ENCODE data around the gene CELF2.

The CELF2 gene

DNA sequence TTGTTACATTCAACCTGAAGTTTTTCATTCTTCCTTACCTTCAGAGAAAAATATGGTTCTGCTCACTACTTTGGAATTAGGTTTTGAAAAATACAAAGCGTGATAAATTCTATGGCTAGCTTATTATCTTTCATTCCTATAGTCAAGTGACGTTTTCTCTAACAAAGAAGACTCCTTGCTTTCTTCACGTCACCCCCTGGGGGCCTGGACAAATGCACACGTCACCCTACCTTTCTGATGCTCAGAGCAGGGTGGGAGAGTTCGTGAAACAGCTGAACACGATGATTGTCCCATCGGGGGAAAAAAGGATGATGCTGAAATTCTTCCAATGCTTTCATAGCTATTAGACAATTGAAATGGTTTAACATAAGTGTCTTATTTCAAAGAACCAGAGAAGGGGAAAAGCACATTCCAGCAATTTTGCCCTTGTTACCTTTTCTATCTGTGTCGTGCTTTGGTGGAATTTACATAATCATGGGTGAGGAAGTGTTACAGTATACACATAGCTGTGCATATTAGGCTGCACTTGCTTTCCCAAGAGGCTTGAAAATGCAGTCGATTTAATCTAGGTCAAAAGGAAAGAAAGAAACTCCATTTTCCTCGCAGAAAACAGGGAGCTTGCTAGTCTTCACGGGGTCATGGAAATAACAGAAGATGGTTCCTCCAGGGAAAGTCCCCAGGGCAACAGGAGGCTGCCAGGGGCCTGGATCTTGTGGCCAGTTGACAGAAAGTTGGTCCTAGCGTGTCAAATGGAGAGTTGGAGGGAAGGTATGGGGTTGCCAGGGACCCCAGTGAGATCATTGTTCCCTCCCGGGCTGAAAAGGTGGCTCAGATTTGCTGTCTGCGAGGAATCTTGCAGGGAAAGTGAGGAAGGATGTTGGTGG is 189.2 kb downstream of the CELF2 start:
- no peak for DNase-seq

DNA sequence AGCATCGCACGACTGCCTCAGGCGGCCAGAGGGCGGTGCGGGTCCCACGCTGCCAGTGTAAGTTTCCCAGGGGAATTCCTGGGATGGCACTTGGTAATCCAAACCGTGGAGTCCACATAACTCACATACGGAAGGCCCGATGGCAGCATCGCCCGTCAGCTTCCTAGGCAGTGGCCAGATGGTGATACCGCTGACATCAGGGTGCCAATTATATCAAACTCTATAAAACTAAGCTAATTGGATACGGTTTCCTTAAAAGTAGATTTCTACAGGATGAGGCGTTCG is 189.8 kb downstream of the CELF2 start:
- no peak for DNase-seq

- DNase-seq: no peak
Measured at GRCh38 chr10:11208243-11208642, 190.6 kb downstream of the CELF2 start.

GRCh38 chr10:11208908-11209829 is 191.5 kb downstream of the CELF2 start:
- DNase-seq: no peak

- no peak for DNase-seq
Measured at GRCh38 chr10:11209830-11210181, 192.1 kb downstream of the CELF2 start.

DNA sequence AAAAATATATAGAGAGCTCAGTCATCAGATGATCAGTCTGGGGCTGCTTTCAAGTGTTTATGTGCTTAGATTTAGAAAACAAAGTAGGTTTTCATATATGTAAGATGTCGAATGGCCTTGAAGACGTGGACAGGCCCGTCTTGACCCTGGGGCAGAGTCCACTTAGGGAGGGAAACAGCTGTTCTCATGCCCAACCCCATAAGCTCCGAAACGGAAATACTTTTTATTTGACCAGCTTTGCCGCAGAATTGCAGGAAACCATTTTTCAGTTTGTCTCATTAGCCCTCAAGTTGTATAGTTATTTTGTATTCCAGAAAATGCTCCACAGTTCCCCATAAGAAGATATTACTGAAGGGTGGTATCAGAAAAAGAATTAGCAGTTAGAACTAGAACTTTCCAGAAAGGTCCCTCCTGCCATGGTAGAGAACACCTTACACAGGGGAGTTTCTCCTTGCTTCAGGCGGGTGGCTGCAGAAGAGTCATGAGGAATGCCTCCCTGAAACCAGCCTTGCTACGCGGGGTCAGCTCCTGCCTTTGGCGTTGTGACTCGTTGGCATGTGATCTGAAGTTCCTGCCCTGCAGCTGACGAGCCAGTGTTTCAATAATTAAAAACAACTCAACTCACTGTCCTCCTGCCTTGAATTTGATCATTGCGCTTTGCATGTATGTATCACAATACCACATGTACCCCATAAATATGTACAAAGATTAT is 192.7 kb downstream of the CELF2 start:
- DNase-seq: no peak

GRCh38 chr10:11212288-11213085 is 194.8 kb downstream of the CELF2 start:
- DNase-seq: no peak

DNA sequence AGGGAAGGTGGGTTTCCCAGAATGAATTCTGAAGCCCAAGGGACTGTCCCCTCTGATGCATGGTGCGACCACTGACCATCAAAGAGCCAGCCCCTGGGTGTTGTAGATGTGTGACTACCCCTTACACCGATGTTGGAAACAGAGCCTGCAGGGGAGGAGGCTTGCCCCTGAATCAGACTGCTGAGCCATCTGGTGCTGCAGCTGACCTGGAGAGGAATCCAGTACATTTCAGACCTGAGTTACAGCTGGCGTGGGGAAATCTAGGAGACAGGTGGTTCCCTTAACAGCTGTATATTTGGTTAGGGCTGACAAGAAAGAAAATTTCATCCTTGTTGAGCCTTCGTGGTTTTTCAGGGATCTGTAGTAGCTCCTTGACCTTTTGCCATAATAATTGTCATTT is 195.5 kb downstream of the CELF2 start:
- no peak for DNase-seq

DNA sequence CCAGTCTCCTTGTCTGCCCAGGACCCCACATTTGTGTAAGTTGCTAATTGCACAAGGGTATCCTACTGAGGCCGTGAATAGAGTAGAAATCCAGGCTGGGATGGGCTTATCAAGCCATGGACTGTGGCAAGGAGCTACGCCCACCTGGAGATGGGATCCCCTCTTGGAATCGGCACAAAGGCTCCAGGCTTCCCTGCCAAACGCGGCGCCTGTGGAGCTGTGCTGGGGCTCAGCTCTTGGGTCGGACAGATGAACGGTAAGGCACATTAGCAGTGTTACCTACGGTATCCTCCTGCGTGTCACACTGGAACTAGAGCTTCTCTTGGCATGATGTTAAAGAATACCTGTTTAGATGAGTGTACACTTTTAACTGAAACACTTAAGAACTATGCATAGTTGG is 196.7 kb downstream of the CELF2 start:
- no peak for DNase-seq

GRCh38 chr10:11215471-11215870 is 197.8 kb downstream of the CELF2 start:
- no peak for DNase-seq

GRCh38 chr10:11217521-11217920 is 199.8 kb downstream of the CELF2 start:
- no peak for DNase-seq

GRCh38 chr10:11218395-11218794 is 200.7 kb downstream of the CELF2 start:
- DNase-seq: no peak

DNA sequence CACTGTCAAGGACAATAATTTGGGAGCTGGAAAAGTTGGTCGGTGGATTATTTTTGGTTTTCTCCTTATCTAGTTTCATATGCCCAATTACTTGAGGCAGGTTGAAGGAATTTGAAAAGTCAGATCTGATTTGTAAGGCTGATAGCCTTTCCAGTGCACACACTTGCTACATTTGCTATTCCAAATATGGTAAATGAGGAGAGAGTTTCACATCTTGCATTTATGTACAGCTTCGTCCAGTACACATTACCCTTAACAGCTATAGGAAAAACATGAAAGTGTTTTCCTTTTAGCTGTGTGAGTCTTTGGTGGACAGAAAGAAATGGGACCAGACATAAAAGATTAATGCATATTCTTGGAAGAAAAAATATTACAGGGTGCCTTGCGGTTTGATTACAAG is 201.8 kb downstream of the CELF2 start:
- DNase-seq: no peak

GRCh38 chr10:11223081-11223480 is 205.4 kb downstream of the CELF2 start:
- DNase-seq: no peak

DNA sequence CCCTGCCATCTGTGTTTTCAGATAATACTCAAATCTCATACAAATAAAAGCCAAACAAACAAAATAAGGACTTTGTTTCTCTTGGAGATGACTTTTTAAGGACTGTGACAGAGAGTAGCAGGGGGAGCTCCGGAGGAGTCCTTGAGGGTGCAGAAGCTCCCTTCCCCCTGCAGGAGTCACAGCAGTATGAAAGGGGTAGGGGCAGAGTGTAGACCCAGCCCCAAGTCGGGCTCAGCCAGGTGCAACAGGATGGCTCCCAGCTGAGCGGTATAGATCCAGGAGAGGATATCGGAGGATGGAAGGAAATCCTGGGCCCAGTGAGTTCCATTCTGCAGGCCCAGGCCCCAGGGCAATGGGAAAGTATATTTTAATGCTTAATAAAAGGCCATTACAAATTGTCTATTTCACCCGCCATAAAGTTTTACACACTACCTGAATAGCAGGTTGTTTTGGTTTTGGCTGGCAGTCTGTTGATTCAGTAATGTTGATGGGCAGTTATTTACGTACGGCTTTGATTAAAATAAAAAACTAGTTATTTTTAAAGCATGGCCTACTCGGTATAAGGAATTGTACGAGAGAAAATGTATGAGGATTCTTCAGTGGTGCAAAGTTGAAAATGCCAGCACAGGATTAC is 206.0 kb downstream of the CELF2 start:
- no peak for DNase-seq

DNA sequence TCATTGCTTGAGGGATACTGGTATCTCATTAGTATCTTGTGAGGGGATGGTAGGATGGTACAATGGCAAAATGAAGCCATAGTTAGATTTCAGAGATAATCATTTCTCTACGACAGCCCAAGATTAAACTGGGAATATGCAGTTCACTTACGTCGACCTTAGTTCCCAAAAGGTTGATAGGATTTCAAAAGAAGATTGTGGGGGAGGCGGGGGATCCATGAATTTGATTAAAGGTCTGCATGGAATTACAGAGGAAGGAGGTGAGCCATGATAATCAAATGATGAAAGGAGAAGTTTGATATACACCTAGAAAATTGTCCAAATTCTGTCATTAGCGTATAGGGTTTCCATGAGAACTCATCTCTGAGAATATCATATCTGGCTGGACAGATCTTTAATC is 206.6 kb downstream of the CELF2 start:
- no peak for DNase-seq

GRCh38 chr10:11224792-11225416 is 207.2 kb downstream of the CELF2 start:
- DNase-seq: peak; percentile 17

- DNase-seq: no peak
Measured at GRCh38 chr10:11225935-11226334, 208.3 kb downstream of the CELF2 start.

GRCh38 chr10:11227103-11227502 is 209.4 kb downstream of the CELF2 start:
- no peak for DNase-seq

- no peak for DNase-seq
Measured at GRCh38 chr10:11229893-11230292, 212.2 kb downstream of the CELF2 start.

- DNase-seq: no peak
Measured at GRCh38 chr10:11230498-11231167, 213.0 kb downstream of the CELF2 start.
